Gastrocnemius medialis (tissue), 4 donors: ENCODE measurements around the gene FAM216B. TPM values are rescaled to one million over a fixed set of nuclear protein-coding genes. Genes with fewer than 3 reads are reported as not detected.

Experiments
- ATAC-seq, 2 donors: fragments of 150-250 bp; one replicate each; pipeline ENCODE4 v1.9.1; 2016
- DNase-seq, 2 donors: peaks; one replicate each; pipeline ENCODE4 v3.0.0-alpha.2; 2019
- H3K27ac ChIP-seq, 4 donors: fragments of 200-600 bp; sonication (generic); 1 replicate in 1 of 4; 2 replicates in 3 of 4; pipeline ENCODE4 v1.5.1; 2016 to 2018; ENCODE audit warnings: mild to moderate bottlenecking in 2 of 4, moderate library complexity in 1 of 4
- H3K27me3 ChIP-seq, 3 donors: fragments of 200-600 bp; sonication (generic) in 2 of 3; 1 replicate in 1 of 3; 2 replicates in 2 of 3; pipeline versions ENCODE4 v1.5.1 to v1.6.0; 2016 to 2019; ENCODE audit warnings: mild to moderate bottlenecking in 1 of 3, moderate library complexity in 1 of 3
- H3K36me3 ChIP-seq, 2 donors: fragments of 200-600 bp; sonication (generic) in 1 of 2; one replicate each; pipeline ENCODE4 v1.5.1; 2017 to 2018
- H3K4me1 ChIP-seq, 2 donors: fragments of 200-600 bp; sonication (generic) in 1 of 2; one replicate each; pipeline ENCODE4 v1.5.1; 2016 to 2017; ENCODE audit warnings: mild to moderate bottlenecking in 2 of 2
- H3K4me3 ChIP-seq, 4 donors: fragments of 200-600 bp; sonication (generic) in 3 of 4; 1 replicate in 1 of 4; 2 replicates in 3 of 4; pipeline ENCODE4 v1.5.1; 2016 to 2019; ENCODE audit warnings: mild to moderate bottlenecking in 2 of 4
- H3K9me3 ChIP-seq, 3 donors: fragments of 200-600 bp; sonication (generic) in 2 of 3; 1 replicate in 1 of 3; 2 replicates in 2 of 3; pipeline ENCODE4 v1.5.1; 2016 to 2019
- POLR2A ChIP-seq, 2 donors: fragments of 450-650 bp; IDR thresholded peaks; one replicate each; pipeline ENCODE4 v1.6.1; 2017; ENCODE audit warnings: antibody characterized with exemption in 2 of 2, mild to moderate bottlenecking in 2 of 2, moderate library complexity in 2 of 2
- in situ Hi-C, 4 donors: fragments of 200-750 bp; cut with MboI; loops; one replicate each; pipeline versions ENCODE4 v1.15.0 to v1.8.0; 2017; ENCODE audit warnings: low sequenced_read_pairs in 4 of 4
- intact Hi-C: fragments of 100-400 bp; cut with DNase I; formaldehyde crosslinking; loops from one replicate; pipeline ENCODE4 v1.15.1; 2023; ENCODE audit warnings: low total_unique reads
- total RNA-seq, 4 donors: library from RNA; depleted of rRNA; stranded (reverse); fragments of >200 nt; gene quantifications; one replicate each; pipeline versions ENCODE4 v1.1.0 to v1.2.3, GENCODE V29; 2016
- TF ChIP-seq, protein P1 (sequence below), 5 experiments: fragments of 450-650 bp in 3 of 5; fragments of 200-600 bp in 2 of 5; sonication (generic) in 2 of 5; IDR thresholded peaks in 4 of 5; conservative IDR thresholded peaks in 1 of 5; 1 replicate in 4 of 5; 2 replicates in 1 of 5; pipeline ENCODE4 v1.5.1; 2016 to 2019; ENCODE audit warnings: antibody characterized with exemption in 5 of 5, mild to moderate bottlenecking in 3 of 5, moderate library complexity in 3 of 5

FAM216B gene
- total RNA-seq, 4 donors from 2014 or later = not detected

DNA sequence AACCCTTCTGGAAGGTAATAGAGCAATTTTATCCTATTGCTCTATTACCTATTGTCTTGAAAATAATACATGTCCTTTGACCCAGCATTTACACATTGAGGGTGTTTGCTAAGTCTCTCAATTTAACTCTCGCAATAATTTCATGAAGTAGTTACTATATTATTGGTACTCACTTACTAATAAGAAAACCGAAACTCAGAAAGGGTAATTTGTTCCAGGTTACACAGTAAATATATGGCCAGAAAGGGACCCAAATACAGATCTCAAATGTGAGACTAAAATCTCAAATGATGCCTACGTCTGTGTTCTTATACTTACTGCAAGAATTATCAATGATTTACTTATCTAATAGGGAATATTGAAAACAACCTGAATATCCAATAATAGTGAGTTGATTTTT lies 29.7 kb upstream of the FAM216B start:
- Histone ChIP-seq H3K4me1 (peaks cover 0 to 14% of the 10 kb centered on the region in 2 donors), H3K27me3 (no peaks in the 10 kb centered on the region), H3K27ac (no peak overlapping the region), H3K36me3 (no peaks in the 10 kb centered on the region), H3K9me3 (no peaks in the 10 kb centered on the region), H3K4me3 (no peak overlapping the region)
- ATAC-seq = no peak
- DNase-seq = no peak
- intact Hi-C loops = no loop called here
- TF ChIP-seq, protein P1, sequence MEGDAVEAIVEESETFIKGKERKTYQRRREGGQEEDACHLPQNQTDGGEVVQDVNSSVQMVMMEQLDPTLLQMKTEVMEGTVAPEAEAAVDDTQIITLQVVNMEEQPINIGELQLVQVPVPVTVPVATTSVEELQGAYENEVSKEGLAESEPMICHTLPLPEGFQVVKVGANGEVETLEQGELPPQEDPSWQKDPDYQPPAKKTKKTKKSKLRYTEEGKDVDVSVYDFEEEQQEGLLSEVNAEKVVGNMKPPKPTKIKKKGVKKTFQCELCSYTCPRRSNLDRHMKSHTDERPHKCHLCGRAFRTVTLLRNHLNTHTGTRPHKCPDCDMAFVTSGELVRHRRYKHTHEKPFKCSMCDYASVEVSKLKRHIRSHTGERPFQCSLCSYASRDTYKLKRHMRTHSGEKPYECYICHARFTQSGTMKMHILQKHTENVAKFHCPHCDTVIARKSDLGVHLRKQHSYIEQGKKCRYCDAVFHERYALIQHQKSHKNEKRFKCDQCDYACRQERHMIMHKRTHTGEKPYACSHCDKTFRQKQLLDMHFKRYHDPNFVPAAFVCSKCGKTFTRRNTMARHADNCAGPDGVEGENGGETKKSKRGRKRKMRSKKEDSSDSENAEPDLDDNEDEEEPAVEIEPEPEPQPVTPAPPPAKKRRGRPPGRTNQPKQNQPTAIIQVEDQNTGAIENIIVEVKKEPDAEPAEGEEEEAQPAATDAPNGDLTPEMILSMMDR (IDR thresholded peaks at IDR 0.05 in 4 of 5, conservative IDR thresholded peaks at IDR 0.05 in 1 of 5) = no peak
- no peak for TF ChIP-seq POLR2A (IDR thresholded peaks at IDR 0.05)
- in situ Hi-C loops = no loop called here

DNA sequence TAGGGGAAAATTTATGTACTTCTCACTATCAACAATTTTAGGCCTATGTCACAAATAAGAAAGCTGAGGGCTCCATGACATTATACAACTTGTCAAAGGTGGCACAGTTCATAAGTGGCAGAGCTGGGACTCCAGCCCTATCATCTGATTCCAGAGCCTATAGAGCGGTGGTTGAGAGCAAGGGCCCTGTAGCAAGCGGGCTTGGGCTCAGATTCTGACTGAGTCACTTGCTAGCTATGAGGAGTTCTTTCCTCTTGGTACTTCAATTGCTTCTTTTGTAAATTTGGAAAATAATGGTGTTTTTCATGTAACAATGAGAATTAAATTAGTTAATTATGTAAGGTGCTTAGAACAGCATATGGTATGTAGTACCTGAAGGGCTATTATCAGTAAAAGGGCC lies 28.7 kb upstream of the FAM216B start:
- Histone ChIP-seq H3K36me3 (no peaks in the 10 kb centered on the region), H3K27me3 (no peaks in the 10 kb centered on the region), H3K4me3 (no peak overlapping the region), H3K9me3 (no peaks in the 10 kb centered on the region), H3K27ac (no peak overlapping the region), H3K4me1 (peaks cover 0 to 14% of the 10 kb centered on the region in 2 donors)
- in situ Hi-C loops = no loop called here
- ATAC-seq (no peak), DNase-seq (no peak)
- intact Hi-C loops = no loop called here
- no peak for TF ChIP-seq POLR2A (IDR thresholded peaks at IDR 0.05)
- TF ChIP-seq, protein P1 (IDR thresholded peaks at IDR 0.05 in 4 of 5, conservative IDR thresholded peaks at IDR 0.05 in 1 of 5) = no peak

DNA sequence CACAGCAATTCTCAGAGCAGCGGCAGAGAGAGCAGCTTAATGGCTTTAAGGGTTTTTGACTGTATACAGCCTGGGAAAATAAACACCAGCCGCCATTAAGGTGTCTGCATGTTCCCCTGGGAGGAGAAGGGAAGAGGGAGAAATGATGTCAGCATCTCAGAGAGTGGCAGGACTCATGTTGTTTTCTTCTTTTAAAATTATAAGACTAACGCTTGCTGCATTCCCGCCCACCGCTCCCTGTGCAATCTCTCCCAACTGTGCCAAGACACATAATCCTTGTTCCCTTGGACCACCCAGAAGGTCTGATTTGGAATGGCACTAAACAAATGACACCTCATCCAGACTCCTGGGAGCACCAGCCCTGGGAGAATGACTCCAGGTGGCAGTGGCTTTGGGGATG lies 27.7 kb upstream of the FAM216B start:
- Histone ChIP-seq H3K27ac (no peak overlapping the region), H3K9me3 (no peaks in the 10 kb centered on the region), H3K4me3 (no peak overlapping the region), H3K27me3 (no peaks in the 10 kb centered on the region), H3K36me3 (no peaks in the 10 kb centered on the region), H3K4me1 (peaks cover 0 to 14% of the 10 kb centered on the region in 2 donors)
- ATAC-seq (no peak), DNase-seq (no peak)
- TF ChIP-seq POLR2A (IDR thresholded peaks at IDR 0.05) = no peak
- TF ChIP-seq, protein P1 (IDR thresholded peaks at IDR 0.05 in 4 of 5, conservative IDR thresholded peaks at IDR 0.05 in 1 of 5) = no peak
- intact Hi-C loops = no loop called here
- in situ Hi-C loops = no loop called here

DNA sequence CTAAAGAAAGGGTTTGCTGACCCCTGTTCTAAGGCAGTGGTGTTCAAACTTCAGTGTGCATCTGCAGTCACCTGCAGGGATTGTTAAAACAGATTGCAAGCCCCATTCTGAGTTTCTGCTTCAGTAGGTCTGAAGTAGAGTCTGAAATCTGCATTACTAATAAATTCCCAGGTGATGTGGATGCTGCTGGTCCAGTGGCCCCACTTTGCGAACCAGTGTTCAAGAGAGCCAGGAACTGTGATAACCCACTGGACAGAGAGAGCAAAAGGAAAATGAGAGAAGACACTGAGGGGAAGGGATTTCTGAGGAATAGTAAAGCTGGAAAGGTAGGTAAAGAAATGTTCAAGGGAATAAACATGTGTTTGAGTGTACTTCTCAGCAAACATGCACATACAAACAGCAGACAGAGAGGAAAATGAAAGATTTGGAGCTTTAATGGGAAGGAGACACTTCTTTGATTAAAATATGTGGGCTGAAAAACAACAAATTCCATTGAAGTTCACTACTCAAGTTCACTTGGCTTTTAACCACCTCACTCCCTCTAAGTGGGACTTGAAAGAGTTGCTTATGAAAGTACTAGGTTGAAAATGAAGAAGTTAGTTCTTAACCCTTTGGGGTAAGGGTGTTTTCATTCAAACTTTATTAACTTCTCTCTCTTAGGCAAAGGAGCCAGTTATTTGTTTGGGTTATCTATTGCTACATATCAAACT lies 26.4 kb upstream of the FAM216B start:
- TF ChIP-seq POLR2A (IDR thresholded peaks at IDR 0.05) = no peak
- TF ChIP-seq, protein P1 (IDR thresholded peaks at IDR 0.05 in 4 of 5, conservative IDR thresholded peaks at IDR 0.05 in 1 of 5) = no peak
- no peak for DNase-seq
- Histone ChIP-seq H3K36me3 (no peaks in the 10 kb centered on the region), H3K4me1 (peaks cover 0 to 14% of the 10 kb centered on the region in 2 donors), H3K4me3 (no peak overlapping the region), H3K9me3 (no peaks in the 10 kb centered on the region), H3K27me3 (no peaks in the 10 kb centered on the region), H3K27ac (no peak overlapping the region)
- intact Hi-C loops (no loop called here), in situ Hi-C loops (no loop called here)
- ATAC-seq = no peak
